HG02970 (cell line): Measurements from ENCODE around the gene WDFY4.

Source experiments
- ATAC-seq: cut with Tn5 transposase; IDR thresholded peaks from one replicate; pipeline ENCODE4 v1.9.1; 2021; ENCODE audit warnings: mild to moderate bottlenecking, moderate library complexity, moderate number of reproducible peaks; ENCODE audit not compliant: unreplicated experiment, low FRiP score

Gene WDFY4

GRCh38 chr10:49000437-49001398, 316.0 kb downstream of the WDFY4 start:
- no peak for ATAC-seq

GRCh38 chr10:49001402-49001801, 316.7 kb downstream of the WDFY4 start:
- ATAC-seq, result no peak

- ATAC-seq, result no peak
Measured at GRCh38 chr10:49001870-49002672, 317.4 kb downstream of the WDFY4 start.

- no peak for ATAC-seq
Measured at GRCh38 chr10:49005270-49005669, 320.6 kb downstream of the WDFY4 start.

- ATAC-seq, result no peak
Measured at GRCh38 chr10:49007129-49007528, 322.5 kb downstream of the WDFY4 start.

- ATAC-seq, result no peak
Measured at GRCh38 chr10:49008091-49008490, 323.4 kb downstream of the WDFY4 start.

- no peak for ATAC-seq
Measured at GRCh38 chr10:49008505-49009198, 324.0 kb downstream of the WDFY4 start.

- ATAC-seq, result no peak
Measured at GRCh38 chr10:49009199-49009979, 324.7 kb downstream of the WDFY4 start.

- no peak for ATAC-seq
Measured at GRCh38 chr10:49010295-49010694, 325.6 kb downstream of the WDFY4 start.

- ATAC-seq, result no peak
Measured at GRCh38 chr10:49010865-49011264, 326.2 kb downstream of the WDFY4 start.

GRCh38 chr10:49011756-49012155, 327.1 kb downstream of the WDFY4 start:
- no peak for ATAC-seq

- ATAC-seq, result no peak
Measured at GRCh38 chr10:49012603-49013002, 327.9 kb downstream of the WDFY4 start.

- no peak for ATAC-seq
Measured at GRCh38 chr10:49015700-49016099, 331.0 kb downstream of the WDFY4 start.

GRCh38 chr10:49021685-49022084, 337.0 kb downstream of the WDFY4 start:
- no peak for ATAC-seq

- no peak for ATAC-seq
Measured at GRCh38 chr10:49023071-49023470, 338.4 kb downstream of the WDFY4 start.

GRCh38 chr10:49023752-49024151, 339.1 kb downstream of the WDFY4 start:
- ATAC-seq, result no peak

- ATAC-seq, result no peak
Measured at GRCh38 chr10:49024484-49024883, 339.8 kb downstream of the WDFY4 start.

- ATAC-seq, result no peak
Measured at GRCh38 chr10:49025347-49025983, 340.8 kb downstream of the WDFY4 start.

GRCh38 chr10:49028639-49029038, 344.0 kb downstream of the WDFY4 start:
- no peak for ATAC-seq

- ATAC-seq, result no peak
Measured at GRCh38 chr10:49029666-49030065, 345.0 kb downstream of the WDFY4 start.
